NCI-H69 (cell line): ENCODE results near the gene LYPD6.
"Not testable (repeated sequence)": the region's sequence is repeated elsewhere in the genome, so short reads cannot be mapped to it uniquely, and the experiment has no call there.

Experiments
- DNase-seq: peaks from one replicate; lab custom pipeline; 2025; lab: John Stamatoyannopoulos, UW

The LYPD6 gene

GRCh38 chr2:149451417-149452165, 121.2 kb downstream of the LYPD6 start:
- DNase-seq = peak; percentile 62

GRCh38 chr2:149456285-149456684, 125.9 kb downstream of the LYPD6 start:
- no peak for DNase-seq

- DNase-seq = no peak
These were observed 128.1 kb downstream of the LYPD6 start for GRCh38 chr2:149458502-149458901.

- no peak for DNase-seq
These were observed 133.1 kb downstream of the LYPD6 start for GRCh38 chr2:149463328-149464002.

GRCh38 chr2:149464396-149464795, 134.0 kb downstream of the LYPD6 start:
- no peak for DNase-seq

- DNase-seq = no peak
These were observed 135.5 kb downstream of the LYPD6 start for GRCh38 chr2:149465873-149466272.

GRCh38 chr2:149466635-149467034, 136.2 kb downstream of the LYPD6 start:
- DNase-seq = no peak

GRCh38 chr2:149467436-149467835, 137.0 kb downstream of the LYPD6 start:
- DNase-seq = no peak

GRCh38 chr2:149468636-149469035, 138.2 kb downstream of the LYPD6 start:
- DNase-seq = no peak

GRCh38 chr2:149470046-149470445, 139.7 kb downstream of the LYPD6 start:
- no peak for DNase-seq

- no peak for DNase-seq
These were observed 142.0 kb downstream of the LYPD6 start for GRCh38 chr2:149472413-149472812.

- DNase-seq = no peak
These were observed 142.7 kb downstream of the LYPD6 start for GRCh38 chr2:149473068-149473467.

GRCh38 chr2:149473521-149473920, 143.1 kb downstream of the LYPD6 start:
- peak; percentile 21 for DNase-seq

GRCh38 chr2:149483004-149483605, 152.7 kb downstream of the LYPD6 start:
- no peak for DNase-seq

- no peak for DNase-seq
These were observed 156.3 kb downstream of the LYPD6 start for GRCh38 chr2:149486664-149487063.

GRCh38 chr2:149487189-149487588, 156.8 kb downstream of the LYPD6 start:
- DNase-seq = no peak

GRCh38 chr2:149488706-149489440, 158.5 kb downstream of the LYPD6 start:
- DNase-seq = no peak

GRCh38 chr2:149489452-149489851, 159.1 kb downstream of the LYPD6 start:
- peak; percentile 60 for DNase-seq

GRCh38 chr2:149490296-149490695, 159.9 kb downstream of the LYPD6 start:
- DNase-seq = peak; percentile 2

- DNase-seq = no peak
These were observed 162.5 kb downstream of the LYPD6 start for GRCh38 chr2:149492923-149493322.

- not testable (repeated sequence) for DNase-seq
These were observed 168.8 kb downstream of the LYPD6 start for GRCh38 chr2:149499204-149499603.

GRCh38 chr2:149506808-149507207, 176.4 kb downstream of the LYPD6 start:
- DNase-seq = not testable (repeated sequence)
